ENCODE results near the gene PRKRA. TPM values are rescaled to one million over a fixed set of nuclear protein-coding genes. Genes with fewer than 3 reads are reported as not detected.
A peak's percentile ranks its signal among the peaks of the same experiment; 100 is the strongest.

Gene PRKRA
- total RNA-seq, 4 donors from 2014 or later, result 35.6 to 317 (median 56.9) TPM

- no peaks in the 10 kb centered on the region for H3K36me3 ChIP-seq
- WGBS, 2 donors (ENCODE audit: low coverage in 1 of 2), result 81 to 89% methylated on average over 5 of the region's 5 CpGs
- H3K9me3 ChIP-seq, result no peaks in the 10 kb centered on the region
- intact Hi-C loops (cut with DNase I; ENCODE audit: low total_unique reads) (no loop called here), in situ Hi-C loops (cut with MboI; ENCODE audit: low pct_ligation_motif_present in 1 of 4, low pct_unique_long_range_greater_than_20kb in 1 of 4, low sequenced_read_pairs in 3 of 4) (loop anchor here (25.0 kb wide), 2 partner anchors 272 to 297 kb away; partner anchors contain the start of gene RBM45 (in 2 of the 4))
- H3K27me3 ChIP-seq, result no peaks in the 10 kb centered on the region
- TF ChIP-seq POLR2AphosphoS5 (IDR thresholded peaks at IDR 0.05) (no peak), EP300 (IDR thresholded peaks at IDR 0.05; ENCODE audit: low read depth) (no peak), POLR2A (IDR thresholded peaks at IDR 0.05) (no peak), CTCF (IDR thresholded peaks at IDR 0.05) (no peak)
- no peak overlapping the region for H3K27ac ChIP-seq
- peaks cover 0 to 14% (median 7%) of the 10 kb centered on the region in 4 donors for H3K4me1 ChIP-seq
- DNase-seq, result no peak
- no peak overlapping the region for H3K4me3 ChIP-seq
Observed at GRCh38 chr2:178409261-178409660, 41.7 kb downstream of the PRKRA start.

- intact Hi-C loops (cut with DNase I; ENCODE audit: low total_unique reads), result no loop called here
- TF ChIP-seq EP300 (IDR thresholded peaks at IDR 0.05; ENCODE audit: low read depth), result no peak
- TF ChIP-seq CTCF (IDR thresholded peaks at IDR 0.05), result no peak
- no peak for TF ChIP-seq POLR2A (IDR thresholded peaks at IDR 0.05)
- TF ChIP-seq POLR2AphosphoS5 (IDR thresholded peaks at IDR 0.05), result peak in 1 of 3 donors; percentile 58
- WGBS, 2 donors (ENCODE audit: low coverage in 1 of 2), result 31 to 33% methylated on average over 3 to 4 of the region's 4 CpGs
Observed at GRCh38 chr2:178404368-178404767, 46.6 kb downstream of the PRKRA start.

GRCh38 chr2:178403671-178404306 lies 47.2 kb downstream of the PRKRA start:
- H3K4me1 ChIP-seq, result no peaks in the 10 kb centered on the region
- WGBS, 2 donors (ENCODE audit: low coverage in 1 of 2), result 60 to 79% methylated on average over 3 of the region's 3 CpGs
- H3K36me3 ChIP-seq, result no peaks in the 10 kb centered on the region
- no peaks in the 10 kb centered on the region for H3K27me3 ChIP-seq
- TF ChIP-seq EP300 (IDR thresholded peaks at IDR 0.05; ENCODE audit: low read depth) (no peak), CTCF (IDR thresholded peaks at IDR 0.05) (no peak), POLR2A (IDR thresholded peaks at IDR 0.05) (no peak), POLR2AphosphoS5 (IDR thresholded peaks at IDR 0.05) (no peak)
- no peaks in the 10 kb centered on the region for H3K9me3 ChIP-seq
- H3K27ac ChIP-seq, result no peak overlapping the region
- DNase-seq, result no peak
- H3K4me3 ChIP-seq, result no peak overlapping the region
- intact Hi-C loops (cut with DNase I; ENCODE audit: low total_unique reads), result no loop called here
- in situ Hi-C loops (cut with MboI; ENCODE audit: low pct_ligation_motif_present in 1 of 4, low pct_unique_long_range_greater_than_20kb in 1 of 4, low sequenced_read_pairs in 3 of 4), result loop anchor here (25.0 kb wide), 2 partner anchors 266 to 291 kb away; partner anchors contain the start of gene RBM45 (in 2 of the 4)

More at GRCh38 chr2:178404368-178404767, 46.6 kb downstream of the PRKRA start:
- no peaks in the 10 kb centered on the region for H3K4me1 ChIP-seq
- H3K27me3 ChIP-seq, result no peaks in the 10 kb centered on the region
- no peaks in the 10 kb centered on the region for H3K36me3 ChIP-seq
- H3K27ac ChIP-seq, result no peak overlapping the region
- peak; percentile 22 for DNase-seq
- no peak overlapping the region for H3K4me3 ChIP-seq
- in situ Hi-C loops (cut with MboI; ENCODE audit: low pct_ligation_motif_present in 1 of 4, low pct_unique_long_range_greater_than_20kb in 1 of 4, low sequenced_read_pairs in 3 of 4), result loop anchor here (25.0 kb wide), 2 partner anchors 267 to 292 kb away; partner anchors contain the start of gene RBM45 (in 2 of the 4)
- H3K9me3 ChIP-seq, result no peaks in the 10 kb centered on the region

GRCh38 chr2:178401994-178402437 lies 49.0 kb downstream of the PRKRA start:
- TF ChIP-seq EP300 (IDR thresholded peaks at IDR 0.05; ENCODE audit: low read depth) (no peak), POLR2AphosphoS5 (IDR thresholded peaks at IDR 0.05) (no peak), POLR2A (IDR thresholded peaks at IDR 0.05) (no peak), CTCF (IDR thresholded peaks at IDR 0.05) (no peak)
- H3K27me3 ChIP-seq, result no peaks in the 10 kb centered on the region
- no peak overlapping the region for H3K4me3 ChIP-seq
- no peaks in the 10 kb centered on the region for H3K4me1 ChIP-seq
- no peak overlapping the region for H3K27ac ChIP-seq
- intact Hi-C loops (cut with DNase I; ENCODE audit: low total_unique reads) (no loop called here), in situ Hi-C loops (cut with MboI; ENCODE audit: low pct_ligation_motif_present in 1 of 4, low pct_unique_long_range_greater_than_20kb in 1 of 4, low sequenced_read_pairs in 3 of 4) (loop anchor here (25.0 kb wide), 2 partner anchors 265 to 290 kb away; partner anchors contain the start of gene RBM45 (in 2 of the 4))
- H3K9me3 ChIP-seq, result no peaks in the 10 kb centered on the region
- H3K36me3 ChIP-seq, result no peaks in the 10 kb centered on the region
- 81 to 84% methylated on average over 6 of the region's 6 CpGs for WGBS, 2 donors (ENCODE audit: low coverage in 1 of 2)
- DNase-seq, result no peak
